ENCODE results near the gene TNIK. TPM values are rescaled to one million over a fixed set of nuclear protein-coding genes. Genes with fewer than 3 reads are reported as not detected.

TNIK gene
- total and polyA plus RNA-seq, 2 of the 13 experiments (the other 11 are each of a cell fraction or from before 2014, with no cell fraction given), result 0.15 to 0.22 TPM

DNA sequence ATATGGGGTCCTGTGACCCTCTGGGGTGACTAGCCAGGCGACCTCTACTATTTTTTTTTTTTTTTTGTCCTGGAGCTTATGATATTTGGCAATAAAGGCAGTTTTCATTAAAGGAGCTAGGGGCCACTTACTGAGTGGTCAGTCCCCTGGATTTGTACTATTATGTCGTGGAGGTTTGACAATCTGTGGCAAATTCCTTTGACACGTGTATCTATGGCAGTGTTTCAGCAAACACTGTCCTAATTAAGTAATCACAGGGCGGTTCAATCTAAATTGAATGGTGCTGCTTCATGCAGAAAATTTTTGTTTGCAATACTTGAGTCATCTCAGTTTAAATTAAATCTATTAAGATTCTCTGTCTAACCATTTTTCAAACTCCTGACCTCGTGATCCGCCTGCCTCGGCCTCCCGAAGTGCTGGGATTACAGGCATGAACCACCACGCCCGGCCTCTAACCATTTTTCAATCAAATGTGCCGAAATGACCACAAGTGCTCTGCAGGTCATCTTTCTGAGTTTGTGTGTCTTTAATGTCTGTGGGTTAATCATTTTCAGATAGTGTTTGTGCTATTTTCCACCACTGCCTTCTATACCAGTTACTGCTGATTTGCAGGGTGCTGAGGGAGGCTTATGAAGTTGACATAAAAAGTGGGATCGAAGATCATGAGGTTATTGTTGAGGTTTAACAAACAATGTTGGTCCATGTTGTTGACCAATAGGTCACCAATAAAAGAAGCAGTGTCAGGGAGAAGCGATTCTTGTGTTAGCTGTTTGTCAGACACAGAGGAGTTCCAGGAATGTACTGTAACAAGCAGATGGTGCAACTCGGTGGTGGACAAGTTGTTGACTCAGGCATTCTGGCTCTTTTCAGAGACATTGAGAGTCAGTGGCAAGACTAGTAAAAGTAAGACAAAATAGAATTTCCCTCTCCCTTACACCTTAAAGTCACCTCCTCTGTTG, 415.1 kb downstream of the TNIK start (continued):
- TF ChIP-seq KIAA2018 (CRISPR knock-in tag; IDR thresholded peaks at IDR 0.05; ENCODE audit: borderline replicate concordance), result no peak
- peak; percentile 58 for TF ChIP-seq ARNTL (CRISPR knock-in tag; IDR thresholded peaks at IDR 0.05)
- peak; percentile 88; the same call in 1 of the 2 replicates for TF ChIP-seq CENPBD1 (CRISPR knock-in tag; IDR thresholded peaks at IDR 0.05; ENCODE audit: borderline replicate concordance, low read depth)
- TF ChIP-seq SAP130 (CRISPR knock-in tag; IDR thresholded peaks at IDR 0.05; ENCODE audit: low read depth), result peak; percentile 88
- TF ChIP-seq FIP1L1 (IDR thresholded peaks at IDR 0.05; ENCODE audit: borderline replicate concordance, insufficient read depth, low read depth, low read length), result no peak
- 0 out of 2 replicates have a peak, but pooled peaks have one; percentile 46 for TF ChIP-seq BCL3 (CRISPR knock-in tag; IDR thresholded peaks at IDR 0.05)
- peak; percentile 94; the same call in 1 of the 2 replicates for TF ChIP-seq NCOA1 (CRISPR knock-in tag; IDR thresholded peaks at IDR 0.05)
- peak; percentile 81; the same call in 1 of the 2 replicates for TF ChIP-seq EHMT2 (IDR thresholded peaks at IDR 0.05; ENCODE audit: borderline replicate concordance, low read depth, low read length)
- TF ChIP-seq PCBP1 (IDR thresholded peaks at IDR 0.05; ENCODE audit: borderline replicate concordance, low read depth, low read length), result no peak
- peak; percentile 79; the same call in 1 of the 2 replicates for TF ChIP-seq ZNF816 (CRISPR knock-in tag; IDR thresholded peaks at IDR 0.05; ENCODE audit: borderline replicate concordance)
- TF ChIP-seq BCL6 (CRISPR knock-in tag; IDR thresholded peaks at IDR 0.05), result peak; percentile 99
- TF ChIP-seq ZBTB26 (CRISPR knock-in tag; IDR thresholded peaks at IDR 0.05; ENCODE audit: borderline replicate concordance), result peak; percentile 68
- peak; percentile 88; the same call in 1 of the 2 replicates for TF ChIP-seq KAT8 (CRISPR knock-in tag; IDR thresholded peaks at IDR 0.05)
- TF ChIP-seq ZBTB1 (CRISPR knock-in tag; IDR thresholded peaks at IDR 0.05; ENCODE audit: borderline replicate concordance), result no peak
- TF ChIP-seq HCFC1 (IDR thresholded peaks at IDR 0.05; ENCODE audit: low read depth, low read length), result no peak
- peak; percentile 76 for TF ChIP-seq ZNF3 (CRISPR knock-in tag; IDR thresholded peaks at IDR 0.05)
- peak; percentile 98 for TF ChIP-seq FOXK1 (CRISPR knock-in tag; IDR thresholded peaks at IDR 0.05; ENCODE audit: borderline replicate concordance, low read depth)

Data from HepG2 (cell line).